Measurements from ENCODE around the gene ACTL6B.

- TF ChIP-seq EZH2 (IDR thresholded peaks at IDR 0.05) = peak; percentile 57
- TF ChIP-seq, protein P1, sequence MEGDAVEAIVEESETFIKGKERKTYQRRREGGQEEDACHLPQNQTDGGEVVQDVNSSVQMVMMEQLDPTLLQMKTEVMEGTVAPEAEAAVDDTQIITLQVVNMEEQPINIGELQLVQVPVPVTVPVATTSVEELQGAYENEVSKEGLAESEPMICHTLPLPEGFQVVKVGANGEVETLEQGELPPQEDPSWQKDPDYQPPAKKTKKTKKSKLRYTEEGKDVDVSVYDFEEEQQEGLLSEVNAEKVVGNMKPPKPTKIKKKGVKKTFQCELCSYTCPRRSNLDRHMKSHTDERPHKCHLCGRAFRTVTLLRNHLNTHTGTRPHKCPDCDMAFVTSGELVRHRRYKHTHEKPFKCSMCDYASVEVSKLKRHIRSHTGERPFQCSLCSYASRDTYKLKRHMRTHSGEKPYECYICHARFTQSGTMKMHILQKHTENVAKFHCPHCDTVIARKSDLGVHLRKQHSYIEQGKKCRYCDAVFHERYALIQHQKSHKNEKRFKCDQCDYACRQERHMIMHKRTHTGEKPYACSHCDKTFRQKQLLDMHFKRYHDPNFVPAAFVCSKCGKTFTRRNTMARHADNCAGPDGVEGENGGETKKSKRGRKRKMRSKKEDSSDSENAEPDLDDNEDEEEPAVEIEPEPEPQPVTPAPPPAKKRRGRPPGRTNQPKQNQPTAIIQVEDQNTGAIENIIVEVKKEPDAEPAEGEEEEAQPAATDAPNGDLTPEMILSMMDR (IDR thresholded peaks at IDR 0.05) = no peak
- TF ChIP-seq EZH2phosphoT487 (IDR thresholded peaks at IDR 0.05) = peak; percentile 56
Measured at GRCh38 chr7:100655908-100656674, at the start of gene ACTL6B.

Data from neural progenitor cell (in vitro differentiated cells).